Measurements from ENCODE around the gene ZBTB16. TPM values are rescaled to one million over a fixed set of nuclear protein-coding genes. Genes with fewer than 3 reads are reported as not detected.

Gene ZBTB16
- total and polyA plus RNA-seq, 2 of the 4 experiments (the other 2 are of a cell fraction) = not detected

DNA sequence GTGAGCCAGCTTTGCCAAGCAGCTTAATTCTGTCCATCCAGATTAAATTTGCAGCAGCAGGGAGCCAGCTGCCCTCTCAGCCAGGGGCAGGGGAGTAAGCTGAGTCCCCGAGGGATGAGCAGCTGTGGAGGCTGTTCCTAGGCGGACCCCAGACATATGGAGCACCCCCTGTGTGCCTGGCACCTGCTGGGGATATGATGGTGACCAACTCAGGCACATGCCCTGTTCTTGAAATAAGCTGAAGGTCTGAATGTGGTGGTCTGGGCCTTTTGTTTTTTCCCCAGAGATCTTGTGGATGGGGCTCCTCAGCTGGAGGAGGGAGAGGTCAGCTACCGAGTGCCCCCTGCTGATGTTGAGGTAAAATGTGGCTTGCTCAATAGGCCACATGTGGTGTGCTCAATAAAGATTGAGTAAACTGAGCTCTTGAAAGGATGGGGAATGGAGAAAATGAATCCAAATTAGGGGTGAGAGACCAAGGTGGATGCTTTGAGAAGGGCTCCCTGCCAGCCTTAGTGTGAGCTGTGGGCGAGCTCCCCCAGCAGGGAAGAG, 133.4 kb downstream of the ZBTB16 start:
- in situ Hi-C loops (cut with MboI; ENCODE audit: low sequenced_read_pairs) = no loop called here

More for the DNA sequence above, 133.4 kb downstream of the ZBTB16 start:
- peaks cover 22% of the 10 kb centered on the region; the same call in 1 of the 2 replicates for H3K27me3 ChIP-seq (ENCODE audit: control insufficient read depth, insufficient read depth, low read length)
- H2BK120ac ChIP-seq (ENCODE audit: low read depth, low read length) = no peak overlapping the region
- POLR2A ChIA-PET (ENCODE audit: unreplicated experiment) = no interaction called here
- H3K4me3 ChIP-seq (ENCODE audit: insufficient read depth, low read depth, low read length) = no peak overlapping the region
- no peak overlapping the region for H3K9ac ChIP-seq (ENCODE audit: low read depth, low read length)
- H3K23ac ChIP-seq (ENCODE audit: low read depth, low read length) = no peak overlapping the region
- dilution Hi-C loops (cut with HindIII; ENCODE audit: low sequenced_read_pairs, unreplicated experiment) = no loop called here
- peaks cover 6% of the 10 kb centered on the region; the same call in 1 of the 2 replicates for H3K9me3 ChIP-seq (ENCODE audit: control insufficient read depth, insufficient read depth, low read length)
- peaks cover 2% of the 10 kb centered on the region; the same call in 1 of the 2 replicates for H3K4me1 ChIP-seq (ENCODE audit: control insufficient read depth, insufficient read depth, low read length)
- no peaks in the 10 kb centered on the region for H3K9me1 ChIP-seq (ENCODE audit: insufficient read depth, low read length)
- no peak overlapping the region for H3K4ac ChIP-seq (ENCODE audit: low read depth, low read length)
- no peak overlapping the region for H2BK5ac ChIP-seq (ENCODE audit: low read depth, low read length, poor library complexity, severe bottlenecking)
- no peak overlapping the region for H4K8ac ChIP-seq (ENCODE audit: low read depth in 2 of 2, low read length in 2 of 2)
- BruUV-seq (replicated peaks) = no TSS peak
- no peak overlapping the region for H3K14ac ChIP-seq (replicated peaks; ENCODE audit: low read depth, low read length)
- no peaks in the 10 kb centered on the region for H3K36me3 ChIP-seq (ENCODE audit: control insufficient read depth, insufficient read depth, low read length)
- no peak overlapping the region for H4K5ac ChIP-seq (ENCODE audit: low read depth, low read length)
- no peak overlapping the region for H2AFZ ChIP-seq (replicated peaks; ENCODE audit: low read length, poor library complexity)
- no peak overlapping the region for H2AK5ac ChIP-seq (ENCODE audit: low read depth, low read length)
- H2BK20ac ChIP-seq (ENCODE audit: low read depth, low read length) = no peak overlapping the region
- TF ChIP-seq MXI1 (IDR thresholded peaks at IDR 0.05; ENCODE audit: borderline replicate concordance, low read depth, low read length) (no peak), RFX5 (IDR thresholded peaks at IDR 0.05; ENCODE audit: low read depth, low read length) (no peak), MAFK (IDR thresholded peaks at IDR 0.05; ENCODE audit: low read depth, low read length) (no peak), FOS (IDR thresholded peaks at IDR 0.05; ENCODE audit: low read depth, low read length) (no peak)
- no peaks in the 10 kb centered on the region for H3K79me1 ChIP-seq (ENCODE audit: low read depth in 1 of 2, low read length in 2 of 2)
- H3K4me2 ChIP-seq (ENCODE audit: low read depth, low read length) = no peak overlapping the region
- DNase-seq = no peak
- CTCF ChIA-PET = interaction anchor here (1.4 kb wide), 1 partner anchor 12 kb away, joined by 3 read pairs; no protein-coding TSS in a partner anchor
- WGBS, 2 experiments (ENCODE audit: extremely low coverage in 2 of 2, insufficient read length in 1 of 2) = 41% methylated on average over 4 of the region's 4 CpGs; no CpG with 5 or more reads in 1 of the 2 experiments
- H2AK9ac ChIP-seq (replicated peaks; ENCODE audit: low read depth, low read length, poor library complexity) = no peak overlapping the region
- H3K27ac ChIP-seq (ENCODE audit: insufficient read depth, low read length) = no peak overlapping the region
- H4K20me1 ChIP-seq (ENCODE audit: insufficient read depth, low read length) = no peaks in the 10 kb centered on the region
- ATAC-seq (ENCODE audit: low read depth) = no peak
- no peak overlapping the region for H3K18ac ChIP-seq (ENCODE audit: low read depth, low read length)
- no peak overlapping the region for H3K56ac ChIP-seq (ENCODE audit: extremely low read depth, insufficient read depth, low read length)
- no peak overlapping the region for H4K91ac ChIP-seq (ENCODE audit: insufficient read depth, low read depth, low read length)
- intact Hi-C loops (cut with micrococcal nuclease) = no loop called here
- H2BK15ac ChIP-seq (ENCODE audit: low read depth, low read length) = no peak overlapping the region

Data from IMR-90 (cell line).